Activated naive CD4-positive, alpha-beta T cell treated with Interleukin-2 at 50 U/mL for 16 hours (primary cell): ENCODE data around the gene FOS.
"Not testable (repeated sequence)": the region's sequence is repeated elsewhere in the genome, so short reads cannot be mapped to it uniquely, and the experiment has no call there.

Source experiments
- DNase-seq: peaks from one replicate; pipeline ENCODE4 v3.0.0-alpha.2; 2020

The FOS gene

GRCh38 chr14:75277815-75278421 lies 710 bp upstream of the FOS start:
- DNase-seq = no peak

GRCh38 chr14:75279153-75279762 lies 630 bp downstream of the FOS start:
- peak; percentile 49 for DNase-seq

GRCh38 chr14:75279763-75280290 lies 1.2 kb downstream of the FOS start:
- DNase-seq = no peak

DNA sequence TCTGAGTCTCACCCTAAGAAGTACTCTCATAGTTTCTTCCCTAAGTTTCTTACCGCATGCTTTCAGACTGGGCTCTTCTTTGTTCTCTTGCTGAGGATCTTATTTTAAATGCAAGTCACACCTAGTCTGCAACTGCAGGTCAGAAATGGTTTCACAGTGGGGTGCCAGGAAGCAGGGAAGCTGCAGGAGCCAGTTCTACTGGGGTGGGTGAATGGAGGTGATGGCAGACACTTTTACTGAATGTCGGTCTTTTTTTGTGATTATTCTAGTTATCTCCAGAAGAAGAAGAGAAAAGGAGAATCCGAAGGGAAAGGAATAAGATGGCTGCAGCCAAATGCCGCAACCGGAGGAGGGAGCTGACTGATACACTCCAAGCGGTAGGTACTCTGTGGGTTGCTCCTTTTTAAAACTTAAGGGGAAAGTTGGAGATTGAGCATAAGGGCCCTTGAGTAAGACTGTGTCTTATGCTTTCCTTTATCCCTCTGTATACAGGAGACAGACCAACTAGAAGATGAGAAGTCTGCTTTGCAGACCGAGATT lies 1.7 kb downstream of the FOS start:
- no peak for DNase-seq

DNA sequence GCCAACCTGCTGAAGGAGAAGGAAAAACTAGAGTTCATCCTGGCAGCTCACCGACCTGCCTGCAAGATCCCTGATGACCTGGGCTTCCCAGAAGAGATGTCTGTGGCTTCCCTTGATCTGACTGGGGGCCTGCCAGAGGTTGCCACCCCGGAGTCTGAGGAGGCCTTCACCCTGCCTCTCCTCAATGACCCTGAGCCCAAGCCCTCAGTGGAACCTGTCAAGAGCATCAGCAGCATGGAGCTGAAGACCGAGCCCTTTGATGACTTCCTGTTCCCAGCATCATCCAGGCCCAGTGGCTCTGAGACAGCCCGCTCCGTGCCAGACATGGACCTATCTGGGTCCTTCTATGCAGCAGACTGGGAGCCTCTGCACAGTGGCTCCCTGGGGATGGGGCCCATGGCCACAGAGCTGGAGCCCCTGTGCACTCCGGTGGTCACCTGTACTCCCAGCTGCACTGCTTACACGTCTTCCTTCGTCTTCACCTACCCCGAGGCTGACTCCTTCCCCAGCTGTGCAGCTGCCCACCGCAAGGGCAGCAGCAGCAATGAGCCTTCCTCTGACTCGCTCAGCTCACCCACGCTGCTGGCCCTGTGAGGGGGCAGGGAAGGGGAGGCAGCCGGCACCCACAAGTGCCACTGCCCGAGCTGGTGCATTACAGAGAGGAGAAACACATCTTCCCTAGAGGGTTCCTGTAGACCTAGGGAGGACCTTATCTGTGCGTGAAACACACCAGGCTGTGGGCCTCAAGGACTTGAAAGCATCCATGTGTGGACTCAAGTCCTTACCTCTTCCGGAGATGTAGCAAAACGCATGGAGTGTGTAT lies 2.4 kb downstream of the FOS start:
- DNase-seq = peak; percentile 23

GRCh38 chr14:75281654-75282019 lies 3.0 kb downstream of the FOS start:
- no peak for DNase-seq

DNA sequence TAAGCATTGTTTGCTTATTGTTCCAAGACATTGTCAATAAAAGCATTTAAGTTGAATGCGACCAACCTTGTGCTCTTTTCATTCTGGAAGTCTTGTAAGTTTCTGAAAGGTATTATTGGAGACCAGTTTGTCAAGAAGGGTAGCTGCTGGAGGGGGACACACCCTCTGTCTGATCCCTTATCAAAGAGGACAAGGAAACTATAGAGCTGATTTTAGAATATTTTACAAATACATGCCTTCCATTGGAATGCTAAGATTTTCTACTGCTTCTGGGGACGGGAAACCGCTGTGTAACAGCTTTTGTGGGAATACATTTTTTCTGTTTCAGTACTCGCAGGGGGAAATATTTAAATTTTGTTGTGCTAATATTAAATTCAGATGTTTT lies 3.5 kb downstream of the FOS start:
- DNase-seq = no peak

- DNase-seq = not testable (repeated sequence)
These were observed 4.0 kb downstream of the FOS start for GRCh38 chr14:75282555-75283161.

DNA sequence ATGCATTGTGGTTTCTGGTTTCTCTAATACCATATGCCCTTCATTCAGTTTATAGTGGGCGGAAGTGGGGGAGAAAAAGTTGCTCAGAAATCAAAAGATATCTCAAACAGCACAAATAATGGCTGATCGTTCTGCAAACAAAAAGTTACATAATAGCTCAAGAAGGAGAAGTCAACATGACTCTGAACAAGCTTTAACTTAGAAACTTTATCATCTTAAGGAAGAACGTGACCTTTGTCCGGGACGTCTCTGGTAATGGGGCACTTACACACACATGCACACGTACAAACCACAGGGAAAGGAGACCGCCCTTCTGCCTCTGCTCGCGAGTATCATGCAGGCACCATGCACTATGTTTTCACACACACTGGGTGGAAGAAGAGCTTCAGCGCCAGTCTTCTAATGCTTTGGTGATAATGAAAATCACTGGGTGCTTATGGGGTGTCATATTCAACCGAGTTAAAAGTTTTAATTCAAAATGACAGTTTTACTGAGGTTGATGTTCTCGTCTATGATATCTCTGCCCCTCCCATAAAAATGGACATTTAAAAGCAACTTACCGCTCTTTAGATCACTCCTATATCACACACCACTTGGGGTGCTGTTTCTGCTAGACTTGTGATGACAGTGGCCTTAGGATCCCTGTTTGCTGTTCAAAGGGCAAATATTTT lies 4.7 kb downstream of the FOS start:
- DNase-seq = no peak

DNA sequence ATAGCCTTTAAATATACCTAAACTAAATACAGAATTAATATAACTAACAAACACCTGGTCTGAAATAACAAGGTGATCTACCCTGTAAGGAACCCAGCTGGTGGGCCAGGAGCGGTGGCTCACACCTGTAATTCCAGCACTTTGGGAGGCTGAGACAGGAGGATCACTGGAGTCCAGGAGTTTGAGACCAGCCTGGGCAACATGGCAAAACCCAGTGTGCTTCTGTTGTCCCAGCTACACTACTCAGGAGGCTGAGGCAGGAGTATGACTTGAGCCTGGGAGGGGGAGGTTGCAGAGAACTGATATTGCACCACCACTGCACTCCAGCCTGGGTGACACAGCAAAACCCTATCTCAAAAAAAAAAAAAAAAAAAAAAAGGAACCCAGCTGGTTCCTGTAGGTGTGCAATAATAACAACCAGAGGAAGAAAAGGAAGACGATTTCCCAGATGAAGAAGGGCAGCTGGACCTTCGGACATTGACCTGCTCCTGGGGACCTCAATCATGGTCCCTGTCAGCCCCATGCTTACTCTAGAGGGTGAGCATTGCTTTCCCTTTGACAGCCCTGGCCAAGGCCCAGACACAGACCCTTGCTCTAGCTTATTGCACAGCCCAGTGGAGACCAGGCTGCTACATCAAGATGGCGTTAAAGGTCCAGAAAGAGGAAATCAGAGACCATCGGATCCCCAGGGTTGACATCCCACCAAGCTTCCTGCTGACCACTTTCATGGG lies 5.4 kb downstream of the FOS start:
- no peak for DNase-seq

DNA sequence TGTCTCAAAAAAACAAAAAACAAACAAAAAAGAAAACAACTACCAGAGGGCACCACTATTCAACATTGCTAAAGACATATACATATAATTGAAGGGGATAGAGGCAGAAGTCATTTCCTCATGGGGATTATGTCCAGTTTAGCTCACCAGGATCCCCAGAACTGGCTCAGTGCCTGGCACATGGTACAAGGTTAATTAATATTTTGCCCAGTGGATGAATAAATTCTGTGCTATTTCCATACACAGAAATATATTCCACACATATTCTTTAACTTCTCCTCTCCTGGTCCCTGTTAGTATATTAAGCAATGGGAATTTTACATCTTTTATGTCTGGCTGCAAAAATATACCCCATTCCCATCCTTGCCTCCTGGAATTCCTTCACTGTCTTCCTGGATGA lies 6.7 kb downstream of the FOS start:
- DNase-seq = no peak

DNA sequence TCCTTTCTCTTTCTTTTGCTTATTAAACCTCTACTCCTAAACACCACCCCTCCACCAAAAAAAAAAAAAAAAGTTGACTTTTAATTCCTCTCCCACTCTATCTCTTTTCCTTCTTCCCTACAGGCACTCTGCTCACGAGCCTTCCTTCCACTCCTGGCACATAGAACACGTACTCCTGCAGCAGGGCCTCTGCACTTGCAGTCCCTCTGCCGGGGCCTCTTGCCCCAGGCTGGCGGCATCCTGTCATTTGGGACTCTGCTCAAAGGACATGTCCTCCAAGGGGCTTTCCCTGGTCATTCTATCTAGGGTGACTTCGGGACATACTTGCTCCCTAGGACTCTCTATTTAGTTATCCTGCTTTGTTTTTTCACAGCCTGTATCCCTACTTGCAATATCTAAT lies 7.7 kb downstream of the FOS start:
- DNase-seq = no peak

DNA sequence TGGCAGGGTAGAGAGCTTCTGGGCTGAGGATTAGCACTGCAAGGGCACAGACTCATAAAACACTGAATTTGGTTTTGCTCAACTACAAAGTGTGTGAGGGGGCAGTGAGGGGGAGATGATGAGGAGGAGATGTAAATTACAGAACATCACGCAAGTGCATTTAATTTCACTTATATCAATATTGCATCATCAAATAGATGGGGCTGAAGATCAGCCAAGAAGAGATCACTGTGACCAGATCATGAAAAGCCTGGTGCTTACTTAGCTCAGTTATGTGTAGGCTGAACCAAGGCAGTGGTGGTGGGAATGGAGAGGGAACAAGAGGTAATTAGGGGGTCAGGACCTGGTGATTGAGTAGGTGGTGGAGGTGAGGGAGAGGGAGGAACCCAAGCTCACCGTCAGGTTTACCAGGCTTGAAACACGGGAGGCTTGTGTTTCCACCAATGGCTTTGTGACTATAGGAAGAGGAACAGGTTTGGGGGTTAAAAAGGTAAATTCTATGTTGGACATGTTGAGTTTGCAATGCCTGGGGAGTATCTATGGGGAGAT lies 11.3 kb downstream of the FOS start:
- DNase-seq = no peak

GRCh38 chr14:75290851-75291250 lies 12.2 kb downstream of the FOS start:
- no peak for DNase-seq

- no peak for DNase-seq
These were observed 12.7 kb downstream of the FOS start for GRCh38 chr14:75291331-75291730.

GRCh38 chr14:75292101-75292563 lies 13.5 kb downstream of the FOS start:
- no peak for DNase-seq

GRCh38 chr14:75292886-75293285 lies 14.3 kb downstream of the FOS start:
- DNase-seq = no peak

- peak; percentile 94 for DNase-seq
These were observed 15.5 kb downstream of the FOS start for GRCh38 chr14:75293920-75294648.

DNA sequence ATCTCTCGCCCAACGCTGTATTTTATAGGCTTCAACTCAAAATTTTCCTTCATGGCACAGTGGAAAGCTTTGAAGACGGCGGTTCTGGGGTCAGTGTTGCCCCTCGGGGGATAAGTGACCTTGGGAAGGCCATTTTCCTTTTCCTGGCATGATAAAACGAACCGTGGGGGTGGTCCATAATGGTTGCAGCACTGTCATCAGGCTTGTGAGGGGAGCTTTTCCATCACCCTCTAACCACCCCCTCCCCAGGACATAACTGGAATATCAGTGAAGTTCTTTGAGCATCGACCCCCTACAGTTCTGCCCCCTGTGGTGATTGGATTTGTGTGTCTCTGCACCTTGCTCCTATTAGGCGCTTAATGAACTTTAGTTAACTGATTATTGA lies 16.0 kb downstream of the FOS start:
- no peak for DNase-seq

- DNase-seq = no peak
These were observed 16.4 kb downstream of the FOS start for GRCh38 chr14:75295061-75295461.
